Myocyte (in vitro differentiated cells): ENCODE measurements around the gene SIMC1. TPM values are rescaled to one million over a fixed set of nuclear protein-coding genes. Genes with fewer than 3 reads are reported as not detected.

ENCODE experiments used
- DNase-seq: peaks from one replicate; pipeline ENCODE4 v3.0.0-alpha.2; 2012; ENCODE audit warnings: low read depth
- total RNA-seq: library from RNA; depleted of rRNA; stranded (reverse); fragments of >200 nt; gene quantifications from 2 replicates; pipeline ENCODE4 v1.2.3, GENCODE V29; 2014

SIMC1 gene
- total RNA-seq, 1 donor from 2014 or later, result 7.8 TPM

GRCh38 chr5:176361437-176362232 is 123.4 kb downstream of the SIMC1 start, which contains the start of gene KIAA1191:
Gene KIAA1191 (minus strand): TSS chr5:176361764. CDS start chr5:176359508, 2,256 bp downstream.
- DNase-seq, result peak; percentile 94

- no peak for DNase-seq
Observed at GRCh38 chr5:176362233-176362490, 123.9 kb downstream of the SIMC1 start.

- DNase-seq, result no peak
Observed at GRCh38 chr5:176364765-176365350, 126.6 kb downstream of the SIMC1 start.

- DNase-seq, result peak; percentile 67
Observed at GRCh38 chr5:176365351-176366231, 127.4 kb downstream of the SIMC1 start, which contains the start of gene ARL10. Gene ARL10 (plus strand): TSS chr5:176365487. CDS start chr5:176365564, 77 bp downstream.

GRCh38 chr5:176366232-176366894 is 128.1 kb downstream of the SIMC1 start:
- DNase-seq, result no peak

- no peak for DNase-seq
Observed at GRCh38 chr5:176368726-176369125, 130.5 kb downstream of the SIMC1 start.

GRCh38 chr5:176369934-176370711 is 131.9 kb downstream of the SIMC1 start:
- no peak for DNase-seq

- peak; percentile 30 for DNase-seq
Observed at GRCh38 chr5:176371621-176372539, 133.7 kb downstream of the SIMC1 start.

- DNase-seq, result no peak
Observed at GRCh38 chr5:176373100-176373818, 135.0 kb downstream of the SIMC1 start.

GRCh38 chr5:176379881-176380280 is 141.7 kb downstream of the SIMC1 start:
- no peak for DNase-seq

- no peak for DNase-seq
Observed at GRCh38 chr5:176381423-176381822, 143.2 kb downstream of the SIMC1 start.

GRCh38 chr5:176381979-176382378 is 143.8 kb downstream of the SIMC1 start:
- peak; percentile 18 for DNase-seq

- DNase-seq, result no peak
Observed at GRCh38 chr5:176382721-176383120, 144.5 kb downstream of the SIMC1 start.

GRCh38 chr5:176383248-176383905 is 145.2 kb downstream of the SIMC1 start:
- no peak for DNase-seq

- no peak for DNase-seq
Observed at GRCh38 chr5:176383961-176384360, 145.7 kb downstream of the SIMC1 start.

- DNase-seq, result no peak
Observed at GRCh38 chr5:176384366-176384930, 146.2 kb downstream of the SIMC1 start.

GRCh38 chr5:176384991-176385390 is 146.8 kb downstream of the SIMC1 start:
- DNase-seq, result no peak

- no peak for DNase-seq
Observed at GRCh38 chr5:176386491-176386890, 148.3 kb downstream of the SIMC1 start.
